Lung (tissue), 12 donors: Measurements from ENCODE around the gene BHMT2. TPM values are rescaled to one million over a fixed set of nuclear protein-coding genes. Genes with fewer than 3 reads are reported as not detected.

ENCODE experiments used
- ATAC-seq: fragments of 200-7000 bp; cut with Tn5 transposase; one replicate; pipeline ENCODE4 v1.9.1; 2020; ENCODE audit warnings: moderate number of reproducible peaks; ENCODE audit not compliant: insufficient read depth, low FRiP score
- DNase-seq, 3 donors: peaks; one replicate each; pipeline ENCODE4 v3.0.0-alpha.2; 2013 to 2017
- H3K27ac ChIP-seq, 2 donors: one replicate each; pipeline ENCODE4 v1.5.1; 2013; ENCODE audit warnings: mild to moderate bottlenecking in 2 of 2, moderate library complexity in 2 of 2, control low read depth in 1 of 2, inconsistent platforms in 1 of 2, low read depth in 1 of 2, low read length in 1 of 2
- H3K27me3 ChIP-seq, 3 donors: one replicate each; pipeline ENCODE4 v1.5.1; 2013; ENCODE audit warnings: low read length in 2 of 3; ENCODE audit not compliant: control insufficient read depth in 3 of 3, insufficient read depth in 3 of 3
- H3K36me3 ChIP-seq, 4 donors: one replicate each; pipeline ENCODE4 v1.5.1; 2013; ENCODE audit warnings: low read length in 4 of 4, mild to moderate bottlenecking in 1 of 4, moderate library complexity in 1 of 4; ENCODE audit not compliant: control insufficient read depth in 4 of 4, insufficient read depth in 4 of 4
- H3K4me1 ChIP-seq, 5 donors: one replicate each; pipeline ENCODE4 v1.5.1; 2013; ENCODE audit warnings: low read length in 5 of 5, mild to moderate bottlenecking in 2 of 5, moderate library complexity in 1 of 5; ENCODE audit not compliant: control insufficient read depth in 5 of 5, insufficient read depth in 5 of 5
- H3K4me3 ChIP-seq: one replicate; pipeline ENCODE4 v1.5.1; 2013; ENCODE audit warnings: mild to moderate bottlenecking, control low read depth, moderate library complexity
- H3K9ac ChIP-seq, 2 donors: one replicate each; pipeline ENCODE4 v1.5.1; 2013; ENCODE audit warnings: low read length in 2 of 2, control low read depth in 1 of 2; ENCODE audit not compliant: insufficient read depth in 1 of 2
- H3K9me3 ChIP-seq, 4 donors: one replicate each; pipeline ENCODE4 v1.5.1; 2013; ENCODE audit warnings: low read length in 3 of 4, mild to moderate bottlenecking in 1 of 4, moderate library complexity in 1 of 4; ENCODE audit not compliant: control insufficient read depth in 4 of 4, insufficient read depth in 3 of 4
- WGBS, 2 donors: extraction: QIAGEN DNeasy Blood & Tissue Kit; methylation state at CpG; one replicate each; pipeline ENCODE4 v1.1.7; 2013; 5-methylcytosine and 5-hydroxymethylcytosine counted together
- polyA plus RNA-seq, 2 donors: library from polyadenylated mRNA; stranded (reverse); fragments of 200-250 nt; gene quantifications; one replicate each; pipeline ENCODE4 v1.2.1, GENCODE V29; 2013
- total RNA-seq, 2 donors: library from RNA; depleted of rRNA in 1 of 2; stranded (reverse); fragments of >200 nt in 1 of 2; gene quantifications; one replicate each; pipeline ENCODE4 v1.2.1, GENCODE V29; 2014 to 2021
- TF ChIP-seq, protein P1 (sequence below): IDR thresholded peaks from 2 replicates; pipeline ENCODE4 v1.5.1; 2012; ENCODE audit warnings: mild to moderate bottlenecking; ENCODE audit errors: control extremely low read depth, extremely low read depth
- donor health status: control.
- donor health status: control.
- donor health status: Bipolar disorder and iron deficiency.
- donor health status: healthy.
- donor health status: DM: yes; HTN: yes; CAD: no.

The BHMT2 gene
- total and polyA plus RNA-seq, 4 donors = 1.0 to 4.6 (median 1.7) TPM

DNA sequence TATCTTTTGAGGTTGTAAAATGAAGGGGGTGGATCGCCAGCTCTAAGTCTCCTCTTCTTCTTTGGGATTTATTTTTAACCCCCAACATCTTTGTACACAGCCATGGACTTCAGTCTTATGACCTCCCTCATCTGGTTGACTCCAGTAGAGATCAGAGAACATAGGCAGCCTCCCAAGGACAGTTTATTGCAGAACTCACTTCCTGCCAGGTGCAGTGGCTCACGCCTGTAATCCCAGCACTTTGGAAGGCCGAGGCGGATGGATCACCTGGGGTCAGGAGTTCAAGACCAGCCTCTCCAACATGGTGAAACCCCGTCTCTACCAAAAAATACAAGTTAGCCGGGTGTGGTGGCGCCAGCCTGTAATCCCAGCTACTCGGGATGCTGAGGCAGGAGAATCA is 39.2 kb downstream of the BHMT2 start:
- peaks cover 0 to 9% (median 4%) of the 10 kb centered on the region in 5 donors for H3K4me1 ChIP-seq
- no peak for DNase-seq
- WGBS, 2 donors = 73 to 85% methylated on average over 8 of the region's 8 CpGs

DNA sequence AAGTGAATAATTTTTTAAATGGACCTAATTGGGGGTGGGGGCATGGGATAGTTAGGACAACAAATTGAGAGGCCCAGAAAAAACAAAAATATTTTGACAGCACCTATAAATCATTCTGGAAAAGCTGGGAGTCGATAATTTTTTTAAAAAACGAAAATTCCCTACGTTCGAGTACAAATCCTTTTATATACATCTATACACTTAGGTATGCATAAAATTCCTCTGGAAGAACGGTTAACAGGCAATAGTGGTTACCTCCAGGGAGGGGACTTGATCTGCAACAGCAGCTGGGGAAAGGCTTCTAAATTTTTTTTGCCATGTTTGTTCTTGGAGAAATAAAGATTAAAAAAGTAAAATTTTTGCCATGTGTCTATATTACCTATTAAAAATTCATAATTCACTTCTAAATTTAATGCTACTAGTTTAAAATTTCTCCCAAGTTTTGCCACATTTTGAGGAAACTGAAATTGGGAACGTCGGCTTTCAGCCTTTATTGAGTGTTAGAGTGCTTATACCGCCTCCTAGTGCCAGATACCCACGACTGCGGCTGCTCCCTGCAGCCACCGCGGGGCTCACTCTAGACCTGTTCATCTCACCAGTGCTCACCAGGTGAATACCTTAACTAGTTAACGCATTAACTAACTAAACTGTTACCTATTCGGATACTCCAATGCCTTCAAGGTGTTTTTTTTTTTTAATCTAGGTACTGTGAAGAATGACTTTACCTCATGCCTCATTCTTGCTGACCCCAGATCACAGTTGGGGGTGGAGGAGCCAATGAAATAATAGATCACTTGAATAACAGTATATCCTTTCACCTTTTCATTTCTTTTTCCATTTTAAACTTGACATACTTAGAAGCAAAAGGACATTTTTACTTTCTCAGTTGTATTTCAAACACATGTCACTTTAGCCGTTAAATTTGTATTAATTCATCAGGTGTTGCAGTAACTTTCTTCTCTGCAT is 40.2 kb downstream of the BHMT2 start:
- no peak for ATAC-seq
- H3K4me1 ChIP-seq = peaks cover 0 to 9% (median 4%) of the 10 kb centered on the region in 5 donors
- DNase-seq = no peak
- no peak overlapping the region for H3K9ac ChIP-seq
- H3K36me3 ChIP-seq = no peaks in the 10 kb centered on the region
- TF ChIP-seq, protein P1, sequence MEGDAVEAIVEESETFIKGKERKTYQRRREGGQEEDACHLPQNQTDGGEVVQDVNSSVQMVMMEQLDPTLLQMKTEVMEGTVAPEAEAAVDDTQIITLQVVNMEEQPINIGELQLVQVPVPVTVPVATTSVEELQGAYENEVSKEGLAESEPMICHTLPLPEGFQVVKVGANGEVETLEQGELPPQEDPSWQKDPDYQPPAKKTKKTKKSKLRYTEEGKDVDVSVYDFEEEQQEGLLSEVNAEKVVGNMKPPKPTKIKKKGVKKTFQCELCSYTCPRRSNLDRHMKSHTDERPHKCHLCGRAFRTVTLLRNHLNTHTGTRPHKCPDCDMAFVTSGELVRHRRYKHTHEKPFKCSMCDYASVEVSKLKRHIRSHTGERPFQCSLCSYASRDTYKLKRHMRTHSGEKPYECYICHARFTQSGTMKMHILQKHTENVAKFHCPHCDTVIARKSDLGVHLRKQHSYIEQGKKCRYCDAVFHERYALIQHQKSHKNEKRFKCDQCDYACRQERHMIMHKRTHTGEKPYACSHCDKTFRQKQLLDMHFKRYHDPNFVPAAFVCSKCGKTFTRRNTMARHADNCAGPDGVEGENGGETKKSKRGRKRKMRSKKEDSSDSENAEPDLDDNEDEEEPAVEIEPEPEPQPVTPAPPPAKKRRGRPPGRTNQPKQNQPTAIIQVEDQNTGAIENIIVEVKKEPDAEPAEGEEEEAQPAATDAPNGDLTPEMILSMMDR = no peak
- no peak overlapping the region for H3K4me3 ChIP-seq
- WGBS, 2 donors = 42 to 51% methylated on average over 15 of the region's 15 CpGs
- peaks cover 0 to 8% (median 0%) of the 10 kb centered on the region in 4 donors for H3K9me3 ChIP-seq
- peaks cover 3 to 54% (median 54%) of the 10 kb centered on the region in 3 donors for H3K27me3 ChIP-seq
- no peak overlapping the region for H3K27ac ChIP-seq

More for the DNA sequence above, 39.2 kb downstream of the BHMT2 start:
- H3K27ac ChIP-seq = no peak overlapping the region
- no peak overlapping the region for H3K9ac ChIP-seq
- H3K27me3 ChIP-seq = peaks cover 3 to 47% (median 47%) of the 10 kb centered on the region in 3 donors
- ATAC-seq = no peak
- no peak overlapping the region for H3K4me3 ChIP-seq
- H3K36me3 ChIP-seq = no peaks in the 10 kb centered on the region
- TF ChIP-seq, protein P1 = no peak
- H3K9me3 ChIP-seq = peaks cover 0 to 8% (median 0%) of the 10 kb centered on the region in 4 donors

DNA sequence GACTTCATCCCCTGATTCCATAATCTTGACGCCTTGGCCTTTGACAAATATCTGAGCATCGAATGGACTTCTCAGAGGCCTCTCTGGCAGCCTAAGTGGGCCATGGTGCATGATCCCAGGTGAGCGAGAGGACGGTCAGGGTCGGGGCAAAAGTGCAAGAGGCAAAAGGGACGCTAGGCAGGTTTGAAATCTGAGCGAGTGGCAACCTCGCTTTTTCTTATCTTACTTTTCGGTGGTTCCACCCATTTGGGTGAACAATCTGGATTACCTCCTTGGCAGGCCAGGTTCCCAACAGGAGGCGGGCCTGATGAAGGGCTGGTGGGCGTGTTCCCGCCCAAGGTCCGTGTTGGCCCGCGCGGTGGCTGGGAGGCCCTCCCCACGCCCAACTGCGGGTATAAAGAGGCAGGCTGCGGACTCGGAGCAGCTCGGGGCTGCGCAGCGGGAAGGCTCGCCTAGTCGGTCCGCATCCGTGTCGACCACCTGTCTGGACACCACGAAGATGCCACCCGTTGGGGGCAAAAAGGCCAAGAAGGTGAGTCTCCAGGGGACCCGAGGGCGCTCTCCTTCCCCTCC is 41.9 kb downstream of the BHMT2 start, which contains the start of gene BHMT:
BHMT (plus strand) TSS at position 423 of the 573 bp plus-strand sequence; CDS start at position 500, 77 bp downstream.
- Histone ChIP-seq H3K9me3 (peaks cover 0 to 8% (median 0%) of the 10 kb centered on the region in 4 donors), H3K36me3 (no peaks in the 10 kb centered on the region), H3K27me3 (peaks cover 3 to 59% (median 54%) of the 10 kb centered on the region in 3 donors), H3K4me1 (peaks cover 0 to 9% (median 4%) of the 10 kb centered on the region in 5 donors), H3K4me3 (peak within 1 kb of the TSS; percentile 9), H3K9ac (no peak within 1 kb of the TSS), H3K27ac (no peak within 1 kb of the TSS)
- ATAC-seq = no peak
- 30 to 34% methylated on average over 32 of the region's 32 CpGs for WGBS, 2 donors
- TF ChIP-seq, protein P1 = no peak
- no peak for DNase-seq
